Measurements from ENCODE around the gene HLA-DOA. TPM values are rescaled to one million over a fixed set of nuclear protein-coding genes. Genes with fewer than 3 reads are reported as not detected.

The HLA-DOA gene
- total RNA-seq, 1 experiment from 2014 or later: not detected

DNA sequence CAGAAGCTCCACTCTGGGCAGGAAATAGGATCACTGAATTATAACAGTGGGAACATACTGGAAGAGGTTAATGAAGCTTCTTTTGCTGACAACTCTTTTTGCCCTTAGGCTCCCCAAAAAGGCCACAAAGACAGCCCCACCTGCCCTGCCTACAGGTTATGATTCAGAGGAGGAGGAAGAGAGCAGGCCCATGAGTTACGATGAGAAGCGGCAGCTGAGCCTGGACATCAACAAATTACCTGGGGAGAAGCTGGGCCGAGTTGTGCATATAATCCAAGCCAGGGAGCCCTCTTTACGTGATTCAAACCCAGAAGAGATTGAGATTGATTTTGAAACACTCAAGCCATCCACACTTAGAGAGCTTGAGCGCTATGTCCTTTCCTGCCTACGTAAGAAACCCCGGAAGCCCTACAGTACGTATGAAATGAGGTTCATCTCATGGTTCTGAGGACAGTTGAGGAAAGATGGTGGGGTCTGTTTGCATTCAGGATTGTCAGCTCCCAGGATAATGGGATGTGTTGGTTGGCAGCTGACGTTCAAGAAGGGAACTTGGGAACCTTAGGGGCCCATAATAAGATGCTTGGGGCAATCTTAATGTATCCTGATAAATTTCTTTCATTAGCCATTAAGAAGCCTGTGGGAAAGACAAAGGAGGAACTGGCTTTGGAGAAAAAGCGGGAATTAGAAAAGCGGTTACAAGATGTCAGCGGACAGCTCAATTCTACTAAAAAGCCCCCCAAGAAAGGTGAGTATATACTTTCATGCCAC is 29.5 kb downstream of the HLA-DOA start:
- no peaks in the 10 kb centered on the region for H3K27me3 ChIP-seq (ENCODE audit: low read length)
- H3K27ac ChIP-seq (ENCODE audit: low read length): no peak overlapping the region
- H4K20me1 ChIP-seq (ENCODE audit: low read length): peaks cover 92% of the 10 kb centered on the region
- no peak overlapping the region for H3K4me3 ChIP-seq (ENCODE audit: low read length)
- TF ChIP-seq, protein P1, sequence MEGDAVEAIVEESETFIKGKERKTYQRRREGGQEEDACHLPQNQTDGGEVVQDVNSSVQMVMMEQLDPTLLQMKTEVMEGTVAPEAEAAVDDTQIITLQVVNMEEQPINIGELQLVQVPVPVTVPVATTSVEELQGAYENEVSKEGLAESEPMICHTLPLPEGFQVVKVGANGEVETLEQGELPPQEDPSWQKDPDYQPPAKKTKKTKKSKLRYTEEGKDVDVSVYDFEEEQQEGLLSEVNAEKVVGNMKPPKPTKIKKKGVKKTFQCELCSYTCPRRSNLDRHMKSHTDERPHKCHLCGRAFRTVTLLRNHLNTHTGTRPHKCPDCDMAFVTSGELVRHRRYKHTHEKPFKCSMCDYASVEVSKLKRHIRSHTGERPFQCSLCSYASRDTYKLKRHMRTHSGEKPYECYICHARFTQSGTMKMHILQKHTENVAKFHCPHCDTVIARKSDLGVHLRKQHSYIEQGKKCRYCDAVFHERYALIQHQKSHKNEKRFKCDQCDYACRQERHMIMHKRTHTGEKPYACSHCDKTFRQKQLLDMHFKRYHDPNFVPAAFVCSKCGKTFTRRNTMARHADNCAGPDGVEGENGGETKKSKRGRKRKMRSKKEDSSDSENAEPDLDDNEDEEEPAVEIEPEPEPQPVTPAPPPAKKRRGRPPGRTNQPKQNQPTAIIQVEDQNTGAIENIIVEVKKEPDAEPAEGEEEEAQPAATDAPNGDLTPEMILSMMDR (conservative IDR thresholded peaks at IDR 0.05; ENCODE audit: low read depth, low read length): no peak
- TF ChIP-seq EZH2phosphoT487 (IDR thresholded peaks at IDR 0.05; ENCODE audit: borderline replicate concordance, low read length) (no peak), EZH2 (IDR thresholded peaks at IDR 0.05; ENCODE audit: low read length, unreplicated experiment) (no peak)
- ChIA-PET POLR2A (ENCODE audit: unreplicated experiment) (interaction anchor here (1.8 kb wide), 1 partner anchor 8 kb away, joined by 34 read pairs; no protein-coding TSS in a partner anchor), CTCF (interaction anchor here (0.6 kb wide), 1 partner anchor 47 kb away, joined by 4 read pairs; no protein-coding TSS in a partner anchor)
- peaks cover 50% of the 10 kb centered on the region for H3F3A ChIP-seq (ENCODE audit: low read length, unreplicated experiment)
- no peaks in the 10 kb centered on the region for H3K9me2 ChIP-seq (replicated peaks; ENCODE audit: low read length)
- H3K4me1 ChIP-seq (ENCODE audit: insufficient read depth, low read length): peaks cover 26% of the 10 kb centered on the region
- DNase-seq: no peak
- no peak for ATAC-seq
- intact Hi-C loops (cut with micrococcal nuclease): loop anchor here (5.0 kb wide), 1 partner anchor 143 kb away; the partner anchor contains the start of gene TAP2
- peaks cover 66% of the 10 kb centered on the region for H3K36me3 ChIP-seq (ENCODE audit: low read depth, low read length)
- no peaks in the 10 kb centered on the region for H3K9me3 ChIP-seq (ENCODE audit: low read length)
- BruUV-seq (replicated peaks): no TSS peak
- no peak overlapping the region for H2AFZ ChIP-seq (ENCODE audit: low read length)
- H3K4me2 ChIP-seq (ENCODE audit: low read length): no peak overlapping the region
- H3K79me2 ChIP-seq (ENCODE audit: low read length): peaks cover 56% of the 10 kb centered on the region
- H3K9ac ChIP-seq (ENCODE audit: low read length): no peak overlapping the region

DNA sequence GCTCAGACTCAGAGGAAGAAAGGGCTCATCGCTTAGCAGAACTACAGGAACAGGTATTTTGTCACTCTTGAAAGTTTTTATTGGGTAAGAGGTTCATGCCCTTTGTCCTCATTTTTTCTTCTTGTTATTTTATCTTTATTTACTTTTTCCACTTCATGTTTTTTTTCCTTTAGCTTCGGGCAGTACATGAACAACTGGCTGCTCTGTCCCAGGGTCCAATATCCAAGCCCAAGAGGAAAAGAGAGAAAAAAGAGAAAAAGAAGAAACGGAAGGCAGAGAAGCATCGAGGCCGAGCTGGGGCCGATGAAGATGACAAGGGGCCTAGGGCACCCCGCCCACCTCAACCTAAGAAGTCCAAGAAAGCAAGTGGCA is 31.5 kb downstream of the HLA-DOA start:
- intact Hi-C loops (cut with micrococcal nuclease): no loop called here
- Histone ChIP-seq H3K9ac (ENCODE audit: low read length) (no peak overlapping the region), H3K4me2 (ENCODE audit: low read length) (no peak overlapping the region), H3F3A (ENCODE audit: low read length, unreplicated experiment) (peaks cover 33% of the 10 kb centered on the region), H3K4me3 (ENCODE audit: low read length) (no peak overlapping the region), H3K36me3 (ENCODE audit: low read depth, low read length) (peaks cover 85% of the 10 kb centered on the region), H3K27ac (ENCODE audit: low read length) (no peak overlapping the region), H3K9me2 (replicated peaks; ENCODE audit: low read length) (no peaks in the 10 kb centered on the region), H3K4me1 (ENCODE audit: insufficient read depth, low read length) (peaks cover 18% of the 10 kb centered on the region), H3K27me3 (ENCODE audit: low read length) (no peaks in the 10 kb centered on the region), H4K20me1 (ENCODE audit: low read length) (peaks cover 99% of the 10 kb centered on the region), H3K79me2 (ENCODE audit: low read length) (peaks cover 75% of the 10 kb centered on the region), H3K9me3 (ENCODE audit: low read length) (no peaks in the 10 kb centered on the region), H2AFZ (ENCODE audit: low read length) (no peak overlapping the region)
- DNase-seq (no peak), ATAC-seq (no peak)
- ChIA-PET POLR2A (ENCODE audit: unreplicated experiment) (no interaction called here), CTCF (no interaction called here)
- TF ChIP-seq EZH2phosphoT487 (IDR thresholded peaks at IDR 0.05; ENCODE audit: borderline replicate concordance, low read length) (no peak), EZH2 (IDR thresholded peaks at IDR 0.05; ENCODE audit: low read length, unreplicated experiment) (no peak)
- TF ChIP-seq, protein P1 (conservative IDR thresholded peaks at IDR 0.05; ENCODE audit: low read depth, low read length): no peak
- no TSS peak for BruUV-seq (replicated peaks)

Measured in PC-3 (cell line).